ENCODE data around the gene PCSK6.

PCSK6 gene

DNA sequence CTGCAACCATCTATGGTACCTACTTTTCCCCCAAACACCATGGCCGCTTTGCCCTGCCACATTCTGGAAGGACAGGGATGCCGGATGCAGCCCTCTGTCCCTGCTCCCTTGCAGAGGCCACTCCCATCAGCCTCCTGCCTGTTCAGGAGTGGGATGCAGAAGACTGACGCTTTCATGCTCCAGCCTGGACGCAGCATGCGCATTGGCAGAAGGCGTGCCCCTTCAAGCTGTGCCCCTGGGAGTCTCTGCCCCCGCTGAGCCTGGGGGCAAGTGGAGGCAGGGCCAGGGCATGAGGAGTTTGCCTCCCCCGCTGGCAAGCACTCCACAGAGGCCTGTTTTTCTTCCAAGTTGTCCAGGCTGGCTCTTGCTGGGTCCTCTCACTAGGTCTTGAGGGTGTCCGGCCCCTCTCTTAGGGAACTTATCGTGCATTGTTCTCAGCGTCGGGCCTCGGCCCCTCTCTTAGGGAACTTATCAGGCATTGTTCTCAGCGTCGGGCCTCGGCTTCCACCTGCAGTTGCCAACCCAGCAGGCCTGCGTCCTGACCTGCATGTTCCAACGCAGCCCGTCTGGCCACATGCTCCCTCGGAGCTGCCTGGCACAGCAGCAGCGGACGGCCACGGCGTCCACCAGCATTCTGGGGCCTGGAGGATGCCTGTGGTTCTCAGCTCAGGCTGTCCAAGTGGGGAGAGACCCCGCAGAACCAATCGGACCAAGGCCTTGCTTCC, 179.9 kb downstream of the PCSK6 start:
- TF ChIP-seq, protein P1, sequence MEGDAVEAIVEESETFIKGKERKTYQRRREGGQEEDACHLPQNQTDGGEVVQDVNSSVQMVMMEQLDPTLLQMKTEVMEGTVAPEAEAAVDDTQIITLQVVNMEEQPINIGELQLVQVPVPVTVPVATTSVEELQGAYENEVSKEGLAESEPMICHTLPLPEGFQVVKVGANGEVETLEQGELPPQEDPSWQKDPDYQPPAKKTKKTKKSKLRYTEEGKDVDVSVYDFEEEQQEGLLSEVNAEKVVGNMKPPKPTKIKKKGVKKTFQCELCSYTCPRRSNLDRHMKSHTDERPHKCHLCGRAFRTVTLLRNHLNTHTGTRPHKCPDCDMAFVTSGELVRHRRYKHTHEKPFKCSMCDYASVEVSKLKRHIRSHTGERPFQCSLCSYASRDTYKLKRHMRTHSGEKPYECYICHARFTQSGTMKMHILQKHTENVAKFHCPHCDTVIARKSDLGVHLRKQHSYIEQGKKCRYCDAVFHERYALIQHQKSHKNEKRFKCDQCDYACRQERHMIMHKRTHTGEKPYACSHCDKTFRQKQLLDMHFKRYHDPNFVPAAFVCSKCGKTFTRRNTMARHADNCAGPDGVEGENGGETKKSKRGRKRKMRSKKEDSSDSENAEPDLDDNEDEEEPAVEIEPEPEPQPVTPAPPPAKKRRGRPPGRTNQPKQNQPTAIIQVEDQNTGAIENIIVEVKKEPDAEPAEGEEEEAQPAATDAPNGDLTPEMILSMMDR (conservative IDR thresholded peaks at IDR 0.05; ENCODE audit: low read depth, low read length), result no peak
- H3K4me3 ChIP-seq (ENCODE audit: low read depth, low read length), result no peak overlapping the region
- DNase-seq (ENCODE audit: low read depth), result no peak

DNA sequence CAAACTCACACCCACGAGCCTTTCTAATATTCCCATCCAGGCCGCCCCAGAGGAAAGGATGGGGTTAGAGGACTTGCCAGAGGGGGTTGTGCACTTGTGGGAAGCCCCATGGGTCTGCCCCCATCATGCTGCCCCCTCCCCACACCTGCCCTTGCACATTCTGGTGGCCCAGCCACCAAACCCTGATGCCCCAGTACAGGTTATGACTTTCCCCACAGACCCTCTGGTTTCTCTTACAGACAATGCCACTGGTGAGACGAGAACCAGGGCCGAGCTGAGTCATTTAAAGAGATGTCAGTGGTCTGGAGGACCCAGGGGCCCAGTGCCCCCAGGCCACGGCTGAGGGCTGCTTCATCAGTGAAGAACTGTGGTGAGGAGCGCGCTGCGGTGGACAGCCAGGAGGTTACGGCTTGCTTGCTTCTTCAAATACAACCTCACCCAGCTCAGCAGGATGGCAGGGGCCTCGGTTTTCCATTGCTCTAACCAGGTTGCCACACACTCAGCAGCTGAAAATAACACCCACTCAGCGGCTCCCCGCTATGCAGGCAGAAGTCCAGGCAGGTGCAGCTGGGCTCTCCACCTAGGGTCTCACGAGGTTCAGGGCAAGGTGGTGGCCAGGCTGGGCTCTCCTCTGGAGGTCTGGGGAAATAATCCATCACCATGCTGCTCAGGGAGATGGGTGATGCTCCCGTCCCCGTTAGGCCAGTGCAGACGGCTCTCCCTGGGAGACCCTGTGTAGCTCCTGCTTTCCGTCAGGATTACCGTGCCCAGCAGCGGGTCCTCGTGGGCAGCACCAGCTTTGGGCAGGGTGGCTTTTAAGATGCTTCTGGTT, 180.7 kb downstream of the PCSK6 start:
- H3K4me3 ChIP-seq (ENCODE audit: low read depth, low read length), result no peak overlapping the region
- DNase-seq (ENCODE audit: low read depth), result no peak
- TF ChIP-seq, protein P1 (conservative IDR thresholded peaks at IDR 0.05; ENCODE audit: low read depth, low read length), result no peak

DNA sequence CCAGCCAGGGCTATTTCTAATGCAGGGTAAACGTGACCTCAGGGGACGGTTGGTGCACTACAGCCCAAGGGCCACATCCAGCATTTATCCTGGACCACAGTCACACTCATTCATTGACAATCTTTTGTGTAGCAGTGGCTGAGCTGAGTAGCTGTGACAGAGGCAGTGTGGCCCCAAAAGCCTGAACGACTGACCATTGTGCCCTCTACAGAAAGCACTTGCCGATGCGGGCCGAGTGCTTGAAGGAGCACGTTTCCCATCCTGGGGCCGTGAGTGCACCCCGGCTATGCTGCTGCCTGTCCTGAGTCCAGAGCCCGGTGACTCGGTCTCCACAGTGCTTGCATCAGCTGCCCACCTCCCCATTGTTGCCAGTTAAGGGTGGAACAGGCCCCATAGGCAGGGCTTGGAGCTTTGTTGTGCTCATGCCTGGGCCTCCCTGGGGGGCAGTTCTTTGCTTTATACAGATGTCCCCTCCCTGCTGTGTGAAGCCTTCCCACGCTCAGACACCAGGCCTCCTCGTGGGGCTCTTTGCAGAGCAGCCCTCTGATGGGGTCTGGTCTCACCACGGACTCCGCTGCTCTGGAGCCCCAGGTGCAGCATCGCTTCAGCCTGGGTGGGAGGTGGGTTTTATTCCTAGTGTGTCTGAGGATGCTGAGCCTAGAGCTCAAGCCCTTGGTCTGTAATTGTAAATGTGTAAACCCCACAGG, 181.5 kb downstream of the PCSK6 start:
- DNase-seq (ENCODE audit: low read depth), result no peak
- no peak overlapping the region for H3K4me3 ChIP-seq (ENCODE audit: low read depth, low read length)
- TF ChIP-seq, protein P1 (conservative IDR thresholded peaks at IDR 0.05; ENCODE audit: low read depth, low read length), result no peak

DNA sequence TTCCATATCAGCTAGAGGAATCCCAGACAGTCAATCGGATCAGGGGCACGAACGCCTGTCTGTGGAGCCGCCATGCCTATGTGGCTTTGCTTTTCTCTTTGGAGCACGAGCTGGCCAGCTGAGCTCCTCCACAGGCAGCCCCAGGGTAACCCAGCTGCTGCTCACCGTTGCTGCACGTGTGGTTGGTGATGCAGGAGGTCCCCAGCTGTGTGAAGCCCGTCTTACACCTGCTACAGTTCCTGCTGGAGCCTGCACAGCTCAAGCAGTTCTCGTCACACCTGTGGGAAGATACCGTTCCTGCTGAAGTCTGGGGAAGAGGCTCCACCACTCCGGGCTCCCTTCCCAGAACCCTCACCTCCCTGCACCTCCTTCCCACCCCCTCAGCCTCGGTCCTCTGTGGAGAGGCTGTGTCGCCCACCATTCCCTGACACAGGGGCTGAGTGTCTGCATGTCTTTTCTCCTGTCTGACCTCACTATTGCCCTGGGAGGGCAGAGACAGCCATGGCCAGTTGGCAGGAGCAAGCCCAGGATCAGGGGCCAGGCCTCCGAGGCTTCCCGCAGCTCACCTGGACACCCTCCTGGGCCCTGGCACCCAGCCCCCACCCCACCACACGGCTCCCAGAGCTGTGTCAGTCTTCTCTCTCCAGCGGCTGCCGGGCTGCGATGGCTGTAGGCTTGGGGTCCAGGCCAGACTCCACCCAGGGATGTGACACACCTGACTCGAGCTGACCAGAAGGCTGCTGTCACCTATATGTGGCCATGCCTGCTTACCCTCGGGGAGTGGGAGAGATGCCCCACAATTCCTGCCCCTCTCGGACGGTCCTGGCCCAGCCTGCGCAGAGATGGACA, 182.2 kb downstream of the PCSK6 start:
- DNase-seq (ENCODE audit: low read depth), result no peak
- TF ChIP-seq, protein P1 (conservative IDR thresholded peaks at IDR 0.05; ENCODE audit: low read depth, low read length), result no peak

DNA sequence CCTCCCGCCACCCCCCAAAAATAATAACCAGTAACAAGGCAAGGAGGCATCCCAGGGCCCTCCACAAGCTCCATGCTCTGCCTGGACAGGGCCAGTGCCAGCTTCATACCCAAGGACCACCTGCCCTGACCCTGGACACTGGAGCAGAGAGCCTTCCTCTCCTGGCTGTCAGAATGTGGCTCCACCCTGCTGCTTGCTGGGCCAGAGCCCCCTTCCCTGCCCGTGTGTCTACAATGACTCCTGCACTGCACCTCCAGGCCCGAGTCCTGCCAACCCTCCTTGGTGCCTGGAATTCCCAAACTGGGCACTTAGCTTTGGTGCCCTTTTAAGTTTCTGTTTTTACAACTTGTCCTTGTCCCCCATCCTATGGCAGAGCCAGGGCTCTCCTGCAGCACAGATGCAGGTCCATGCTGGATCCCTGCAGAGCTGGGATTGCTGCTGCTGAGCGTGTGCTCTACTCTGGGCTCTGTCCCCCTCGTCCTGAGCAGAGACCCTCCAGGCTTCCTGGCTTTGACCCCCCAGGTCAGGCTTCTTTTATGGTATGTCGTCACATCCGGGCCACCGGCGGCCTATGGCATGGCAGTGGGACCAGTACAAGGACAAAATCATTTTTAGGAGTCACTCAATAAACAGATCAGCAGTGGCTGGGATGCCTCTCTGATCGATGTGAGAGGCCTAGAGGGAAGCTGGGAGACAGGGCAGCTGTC, 183.0 kb downstream of the PCSK6 start:
- TF ChIP-seq, protein P1 (conservative IDR thresholded peaks at IDR 0.05; ENCODE audit: low read depth, low read length), result no peak
- no peak for DNase-seq (ENCODE audit: low read depth)
- H3K4me3 ChIP-seq (ENCODE audit: low read depth, low read length), result no peak overlapping the region

More for the DNA sequence above, 182.2 kb downstream of the PCSK6 start:
- no peak overlapping the region for H3K4me3 ChIP-seq (ENCODE audit: low read depth, low read length)

DNA sequence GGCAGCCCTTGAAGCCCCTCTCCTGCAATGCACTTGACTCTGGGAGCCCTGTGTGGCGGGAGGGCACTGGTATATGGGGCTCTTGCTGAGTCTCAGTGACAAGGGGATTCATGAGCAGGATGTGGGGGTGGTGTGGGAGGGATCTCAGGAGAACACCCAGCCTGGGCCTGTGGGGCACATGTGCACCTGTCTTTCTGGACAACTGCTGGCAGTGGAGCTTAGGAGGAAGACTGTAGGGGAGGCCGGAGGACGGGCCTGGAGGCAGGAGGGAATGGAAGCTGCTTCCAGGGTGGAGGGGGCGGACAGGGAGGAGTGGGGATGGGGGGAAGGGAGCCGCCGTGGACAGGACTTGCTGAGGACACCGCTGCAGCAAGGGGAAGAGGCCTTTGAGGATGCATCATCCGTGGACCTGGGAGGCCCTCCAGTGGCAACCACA, 183.7 kb downstream of the PCSK6 start:
- H3K4me3 ChIP-seq (ENCODE audit: low read depth, low read length), result no peak overlapping the region
- TF ChIP-seq, protein P1 (conservative IDR thresholded peaks at IDR 0.05; ENCODE audit: low read depth, low read length), result no peak
- no peak for DNase-seq (ENCODE audit: low read depth)
